OCI-LY3 (cell line): ENCODE measurements around the gene LGI1.

Source experiments
- EZH2phosphoT487 ChIP-seq: fragments of 200-600 bp; shearing (Covaris generic); IDR thresholded peaks from 2 replicates; pipeline ENCODE4 v1.6.1; 2018; ENCODE audit warnings: antibody characterized with exemption, mixed run types, low read depth
- TF ChIP-seq, protein P1 (sequence below): fragments of 200-600, 300-600 bp; sonication (generic); IDR thresholded peaks from 2 replicates; pipeline ENCODE4 v1.5.1; 2014; ENCODE audit warnings: antibody characterized with exemption, low read length, low read depth

DNA sequence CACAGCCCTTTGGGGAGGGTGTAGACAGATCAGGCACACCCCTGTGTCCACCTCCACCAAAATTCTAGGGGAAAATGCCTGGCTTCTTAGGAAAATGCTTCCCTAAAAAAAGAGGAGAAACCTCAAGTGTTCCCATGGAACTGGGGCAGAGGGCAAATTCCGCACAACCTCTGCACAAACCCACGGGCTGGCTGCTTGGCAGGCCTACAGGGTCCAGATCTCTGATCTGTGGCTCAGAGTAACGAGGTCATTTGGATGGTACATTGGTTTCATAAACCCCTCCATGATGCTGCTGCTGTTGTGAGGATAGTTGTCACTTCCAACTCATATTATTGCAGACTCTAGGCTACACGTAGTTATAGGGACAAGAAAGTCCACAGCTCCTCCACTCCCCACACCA is 16.0 kb downstream of the LGI1 start:
- TF ChIP-seq, protein P1, sequence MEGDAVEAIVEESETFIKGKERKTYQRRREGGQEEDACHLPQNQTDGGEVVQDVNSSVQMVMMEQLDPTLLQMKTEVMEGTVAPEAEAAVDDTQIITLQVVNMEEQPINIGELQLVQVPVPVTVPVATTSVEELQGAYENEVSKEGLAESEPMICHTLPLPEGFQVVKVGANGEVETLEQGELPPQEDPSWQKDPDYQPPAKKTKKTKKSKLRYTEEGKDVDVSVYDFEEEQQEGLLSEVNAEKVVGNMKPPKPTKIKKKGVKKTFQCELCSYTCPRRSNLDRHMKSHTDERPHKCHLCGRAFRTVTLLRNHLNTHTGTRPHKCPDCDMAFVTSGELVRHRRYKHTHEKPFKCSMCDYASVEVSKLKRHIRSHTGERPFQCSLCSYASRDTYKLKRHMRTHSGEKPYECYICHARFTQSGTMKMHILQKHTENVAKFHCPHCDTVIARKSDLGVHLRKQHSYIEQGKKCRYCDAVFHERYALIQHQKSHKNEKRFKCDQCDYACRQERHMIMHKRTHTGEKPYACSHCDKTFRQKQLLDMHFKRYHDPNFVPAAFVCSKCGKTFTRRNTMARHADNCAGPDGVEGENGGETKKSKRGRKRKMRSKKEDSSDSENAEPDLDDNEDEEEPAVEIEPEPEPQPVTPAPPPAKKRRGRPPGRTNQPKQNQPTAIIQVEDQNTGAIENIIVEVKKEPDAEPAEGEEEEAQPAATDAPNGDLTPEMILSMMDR: no peak
- no peak for TF ChIP-seq EZH2phosphoT487
